Putamen (tissue), 1 donor: Measurements from ENCODE around the gene ATG9A.
"Not testable (repeated sequence)": the region's sequence is repeated elsewhere in the genome, so short reads cannot be mapped to it uniquely, and the experiment has no call there.

Experiments
- DNase-seq: peaks from one replicate; pipeline ENCODE4 v3.0.0-alpha.2; 2016; ENCODE audit warnings: low spot score

ATG9A gene, protein sequence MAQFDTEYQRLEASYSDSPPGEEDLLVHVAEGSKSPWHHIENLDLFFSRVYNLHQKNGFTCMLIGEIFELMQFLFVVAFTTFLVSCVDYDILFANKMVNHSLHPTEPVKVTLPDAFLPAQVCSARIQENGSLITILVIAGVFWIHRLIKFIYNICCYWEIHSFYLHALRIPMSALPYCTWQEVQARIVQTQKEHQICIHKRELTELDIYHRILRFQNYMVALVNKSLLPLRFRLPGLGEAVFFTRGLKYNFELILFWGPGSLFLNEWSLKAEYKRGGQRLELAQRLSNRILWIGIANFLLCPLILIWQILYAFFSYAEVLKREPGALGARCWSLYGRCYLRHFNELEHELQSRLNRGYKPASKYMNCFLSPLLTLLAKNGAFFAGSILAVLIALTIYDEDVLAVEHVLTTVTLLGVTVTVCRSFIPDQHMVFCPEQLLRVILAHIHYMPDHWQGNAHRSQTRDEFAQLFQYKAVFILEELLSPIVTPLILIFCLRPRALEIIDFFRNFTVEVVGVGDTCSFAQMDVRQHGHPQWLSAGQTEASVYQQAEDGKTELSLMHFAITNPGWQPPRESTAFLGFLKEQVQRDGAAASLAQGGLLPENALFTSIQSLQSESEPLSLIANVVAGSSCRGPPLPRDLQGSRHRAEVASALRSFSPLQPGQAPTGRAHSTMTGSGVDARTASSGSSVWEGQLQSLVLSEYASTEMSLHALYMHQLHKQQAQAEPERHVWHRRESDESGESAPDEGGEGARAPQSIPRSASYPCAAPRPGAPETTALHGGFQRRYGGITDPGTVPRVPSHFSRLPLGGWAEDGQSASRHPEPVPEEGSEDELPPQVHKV

DNA sequence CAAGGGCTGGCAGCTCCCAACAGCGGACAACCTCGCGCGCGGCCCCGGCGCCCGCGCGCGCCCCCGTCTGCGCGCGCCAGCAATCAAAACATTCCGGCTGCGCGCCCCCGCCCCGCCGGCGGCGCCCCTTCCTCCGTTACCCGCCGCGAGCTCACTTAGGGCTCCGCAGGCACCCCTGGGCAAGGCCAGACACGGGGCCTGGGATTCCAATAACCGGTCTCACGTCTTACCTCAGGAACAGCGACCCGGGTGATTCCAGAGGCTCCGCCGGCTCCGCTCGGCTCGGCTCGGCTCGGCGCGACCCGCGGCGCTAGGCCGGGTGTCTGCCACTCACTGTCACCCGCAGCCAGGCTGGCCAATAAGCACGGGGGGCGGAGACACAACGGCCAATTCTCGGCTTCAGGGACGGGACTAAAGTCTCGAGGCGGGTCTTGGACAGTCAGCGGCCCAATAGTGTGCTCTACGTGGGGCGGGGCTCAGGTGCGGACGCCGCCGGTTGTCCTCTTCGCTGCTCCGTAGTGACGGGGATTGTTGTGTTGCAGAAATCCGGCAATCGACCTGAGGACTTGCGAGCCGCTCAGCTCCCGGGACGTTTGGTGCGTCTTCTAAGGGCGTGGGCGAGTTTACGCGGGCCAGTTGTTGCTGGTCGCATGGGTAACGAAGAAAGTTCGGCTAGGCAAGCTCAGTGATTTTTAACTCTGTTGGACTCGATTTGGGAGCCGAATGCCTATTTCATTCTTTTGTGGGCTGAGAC lies at the start of gene ATG9A, which contains the start of gene ANKZF1:
ATG9A (minus strand) TSS at position 332 of the 754 bp plus-strand sequence. CDS start 1,612 bp downstream, outside the sequence.
ANKZF1 (plus strand) TSS at position 502 of the 754 bp plus-strand sequence. CDS start 452 bp downstream, outside the sequence.
- DNase-seq = peak; percentile 99

DNA sequence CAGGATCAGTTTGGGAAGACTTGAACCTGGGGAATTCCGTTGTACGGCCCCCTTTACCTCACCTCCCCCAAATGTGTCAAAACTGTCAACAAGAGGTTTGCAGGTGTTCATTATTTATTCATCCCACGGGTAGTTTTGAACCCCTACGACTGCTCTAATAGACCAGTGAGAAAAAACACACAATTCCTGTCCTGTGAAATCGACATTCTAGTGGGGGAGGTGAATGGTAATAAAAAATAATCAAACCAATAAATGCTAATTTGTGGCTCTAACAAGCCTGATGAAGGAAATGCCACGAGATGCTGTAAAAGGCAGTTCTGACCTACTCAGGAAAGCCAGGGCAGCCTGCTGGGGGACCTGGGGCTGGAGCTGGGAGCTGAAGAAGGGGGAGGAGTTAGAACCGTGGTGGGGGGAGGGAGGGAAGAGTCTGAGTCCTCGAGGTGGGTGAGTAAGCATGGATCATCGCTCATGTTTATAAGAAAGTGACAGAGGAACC lies 49.3 kb upstream of the ATG9A start:
- DNase-seq = no peak

DNA sequence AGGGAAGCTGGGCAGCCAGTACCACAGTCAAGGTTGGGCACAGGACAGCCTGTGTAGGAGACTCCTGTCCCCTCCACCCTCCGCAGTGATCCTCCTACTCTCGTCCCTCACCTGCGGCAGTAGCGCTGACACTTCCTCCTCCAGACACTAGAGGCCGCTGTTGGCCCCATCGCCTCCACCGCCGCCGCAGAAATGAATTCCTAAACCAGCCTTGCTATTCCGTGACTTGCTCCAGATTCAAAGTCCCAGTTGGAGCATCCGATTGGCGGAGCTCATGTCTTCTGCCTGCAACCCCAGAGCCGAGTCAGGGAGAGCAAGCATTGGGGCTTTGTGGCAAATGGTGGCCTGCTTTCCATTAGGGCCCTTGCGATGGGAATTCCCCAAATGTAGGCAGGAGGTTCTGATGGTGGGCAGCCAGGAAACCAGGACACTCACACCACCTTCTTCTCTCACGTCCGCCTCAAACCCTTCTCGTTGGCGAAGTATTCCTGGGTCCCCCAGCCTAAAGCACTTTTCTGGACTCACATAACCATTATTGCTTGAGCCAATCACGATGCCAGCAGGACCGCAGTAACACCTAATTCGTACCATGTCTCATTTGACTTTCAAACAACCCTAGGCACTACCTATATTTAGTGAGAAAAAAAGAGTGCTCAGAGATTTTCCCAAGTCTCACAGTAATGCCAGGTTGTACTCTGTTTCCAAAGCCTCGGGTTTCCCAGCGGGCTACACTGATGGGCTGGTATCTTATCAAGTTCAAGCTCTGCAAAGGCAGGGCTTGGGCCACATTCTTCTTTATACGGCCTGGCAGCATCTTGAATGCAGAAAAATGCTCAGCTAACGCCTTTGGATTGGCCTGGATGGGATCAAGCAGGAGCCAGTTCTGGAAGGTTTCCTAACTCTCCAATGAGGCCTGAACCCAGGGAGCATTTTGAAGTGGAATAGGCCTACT lies 48.5 kb upstream of the ATG9A start:
- peak; percentile 88 for DNase-seq

DNA sequence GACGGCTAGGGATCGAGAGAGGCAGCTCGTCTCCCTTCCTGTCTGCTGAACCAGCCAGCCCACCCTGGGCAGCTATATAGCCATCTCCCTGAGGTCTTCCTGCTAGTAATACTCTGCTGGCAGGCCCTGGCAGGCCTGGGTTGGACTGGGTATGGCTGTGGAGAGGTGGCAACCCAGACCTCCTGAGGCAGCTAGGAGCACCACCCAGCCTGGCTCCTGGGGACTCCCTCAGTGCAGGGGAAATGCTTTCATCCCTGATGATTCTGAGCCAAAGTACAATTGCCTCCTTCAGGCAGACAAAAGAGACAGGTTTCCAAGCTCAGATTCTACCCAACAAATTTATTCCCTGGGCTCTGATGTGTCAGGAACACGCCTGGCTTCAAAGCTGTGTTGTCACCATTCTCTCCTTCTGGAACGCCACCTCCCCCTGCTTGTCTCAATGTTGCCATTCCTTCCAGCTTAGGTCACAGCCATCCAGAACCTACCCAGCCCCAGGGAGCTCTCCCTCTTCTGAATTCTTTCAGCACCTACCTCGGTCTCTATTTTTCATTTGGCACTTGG lies 45.0 kb upstream of the ATG9A start:
- DNase-seq = no peak

DNA sequence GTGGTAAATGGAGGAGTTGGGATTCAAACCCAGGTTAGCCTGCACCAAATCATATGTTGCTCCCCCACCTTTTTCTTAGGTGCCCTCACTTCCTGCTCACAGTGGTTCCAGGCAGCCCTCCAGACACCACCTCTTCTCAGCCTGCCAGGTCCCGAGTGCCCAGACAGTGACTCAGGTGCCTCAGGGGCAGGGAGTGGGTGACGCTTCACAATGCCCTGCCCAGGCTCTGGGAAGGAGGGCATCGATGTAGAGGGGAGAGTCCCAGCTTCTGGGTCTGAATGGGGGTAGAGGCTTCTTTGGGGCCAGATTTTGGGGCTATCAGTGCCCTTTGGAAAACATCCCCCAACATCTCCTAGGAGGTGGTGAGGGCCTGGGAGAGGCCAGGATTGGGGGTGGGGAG lies 44.5 kb upstream of the ATG9A start:
- DNase-seq = no peak

DNA sequence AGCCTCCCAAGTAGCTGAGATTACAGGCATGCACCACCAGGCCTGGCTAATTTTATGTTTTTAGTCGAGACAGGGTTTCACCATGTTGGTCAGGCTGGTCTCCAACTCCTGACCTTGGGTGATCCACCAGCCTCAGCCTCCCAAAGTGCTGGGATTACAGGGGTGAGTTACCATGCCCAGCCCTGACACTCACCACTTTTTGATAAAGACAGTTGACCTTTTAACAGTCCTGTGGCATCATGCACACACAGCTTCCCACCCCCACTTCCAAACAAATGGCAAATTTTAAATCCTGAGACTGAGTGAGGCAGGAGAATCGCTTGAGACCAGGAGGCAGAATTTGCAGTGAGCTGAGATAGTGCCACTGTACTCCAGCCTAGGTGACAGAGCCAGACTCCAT lies 43.6 kb upstream of the ATG9A start:
- DNase-seq = no peak

DNA sequence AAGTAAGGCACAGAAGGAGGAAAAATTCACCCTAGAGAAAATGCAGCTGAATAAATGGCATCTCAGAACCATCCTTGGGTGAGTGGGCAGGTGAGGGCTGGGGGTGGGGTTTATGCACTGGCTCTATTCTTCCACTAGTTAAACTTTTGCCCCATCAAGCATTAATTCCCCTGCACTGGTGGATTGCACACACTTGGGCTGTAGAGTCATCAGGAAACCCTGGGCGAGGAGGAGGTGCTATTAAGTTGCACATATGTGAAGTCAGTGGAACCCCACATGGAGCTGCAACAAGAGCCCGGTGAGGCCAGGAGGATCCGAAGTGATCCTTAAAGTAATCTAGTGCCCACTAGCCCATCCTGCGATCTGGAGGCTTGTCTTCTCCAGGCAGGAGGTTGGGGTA lies 42.9 kb upstream of the ATG9A start:
- no peak for DNase-seq

DNA sequence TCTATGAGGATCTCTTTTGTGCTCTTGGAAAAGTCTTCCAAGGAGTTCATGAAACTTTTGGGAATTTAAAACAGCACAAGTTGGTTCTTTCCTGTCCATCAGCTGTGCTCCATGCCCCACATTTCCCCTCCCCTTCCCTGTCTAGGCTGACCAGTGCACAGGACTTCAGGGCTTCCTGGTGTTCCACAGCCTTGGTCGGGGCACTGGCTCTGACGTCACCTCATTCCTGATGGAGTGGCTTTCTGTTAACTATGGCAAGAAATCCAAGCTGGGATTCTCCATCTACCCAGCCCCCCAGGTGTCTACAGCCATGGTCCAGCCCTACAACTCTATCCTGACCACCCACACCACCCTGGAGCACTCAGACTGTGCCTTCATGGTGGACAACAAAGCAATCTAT lies 41.6 kb upstream of the ATG9A start:
- DNase-seq = no peak

DNA sequence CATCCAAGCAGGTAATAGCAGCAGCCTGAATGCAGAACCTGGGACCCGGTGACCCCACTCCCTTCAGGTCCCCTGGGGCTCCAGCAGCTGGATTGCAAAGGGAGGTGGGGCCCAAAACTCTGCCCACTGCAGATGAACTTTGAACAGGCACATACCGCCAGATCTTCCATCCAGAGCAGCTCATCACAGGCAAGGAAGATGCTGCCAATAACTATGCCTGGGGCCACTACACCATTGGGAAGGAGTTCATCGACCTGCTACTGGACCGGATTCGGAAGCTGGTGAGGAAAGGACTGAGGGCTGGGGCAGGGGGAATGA lies 40.6 kb upstream of the ATG9A start:
- DNase-seq = no peak

DNA sequence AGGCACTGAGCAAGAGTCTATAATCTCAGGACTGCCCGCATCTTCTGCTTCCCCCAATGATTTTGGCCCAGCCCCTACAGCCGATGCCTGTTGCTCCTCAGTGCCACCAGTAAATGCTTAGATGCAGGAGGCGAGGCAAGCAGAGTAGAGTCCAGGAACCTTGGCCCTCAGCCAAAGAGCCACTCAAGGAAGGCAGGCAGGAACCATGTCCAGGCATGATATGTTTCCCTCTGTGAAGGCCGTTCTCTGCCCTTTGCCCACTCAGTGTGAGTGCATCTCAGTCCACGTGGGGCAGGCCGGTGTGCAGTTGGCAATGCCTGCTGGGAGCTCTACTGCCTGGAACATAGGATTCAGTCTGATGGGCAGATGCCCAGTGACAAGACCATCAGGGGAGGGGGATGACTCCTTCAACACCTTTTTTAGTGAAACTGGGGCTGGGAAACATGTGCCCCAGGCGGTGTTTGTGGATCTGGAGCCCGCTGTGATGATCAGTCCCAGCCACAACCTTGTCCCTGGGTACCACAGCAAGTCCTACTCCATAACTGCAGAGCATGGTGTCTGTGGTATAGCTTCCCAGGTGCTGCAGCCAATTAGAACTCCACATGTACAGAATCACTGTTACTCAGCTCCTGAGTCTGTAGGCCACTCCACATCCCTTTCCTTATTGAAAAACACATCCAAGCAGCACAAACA lies 40.1 kb upstream of the ATG9A start:
- DNase-seq = no peak

DNA sequence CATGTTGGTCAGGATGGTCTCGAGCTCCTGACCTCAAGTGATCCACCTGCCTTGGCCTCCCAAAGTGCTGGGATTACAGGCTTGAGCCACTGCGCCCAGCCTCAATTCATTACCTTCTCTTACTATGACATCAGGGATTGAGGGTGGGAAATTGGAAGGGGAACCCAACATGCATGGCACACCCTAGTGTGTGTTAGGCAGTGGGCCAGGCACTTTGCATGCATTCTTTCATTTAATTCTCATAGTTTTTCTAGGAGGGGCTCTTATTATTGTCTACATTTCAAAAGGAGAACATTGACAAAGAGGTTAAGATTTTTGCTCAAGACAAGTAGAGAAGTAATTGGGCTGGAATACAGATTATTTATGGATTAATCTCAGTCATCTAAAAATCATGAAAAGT lies 38.9 kb upstream of the ATG9A start:
- DNase-seq = no peak

DNA sequence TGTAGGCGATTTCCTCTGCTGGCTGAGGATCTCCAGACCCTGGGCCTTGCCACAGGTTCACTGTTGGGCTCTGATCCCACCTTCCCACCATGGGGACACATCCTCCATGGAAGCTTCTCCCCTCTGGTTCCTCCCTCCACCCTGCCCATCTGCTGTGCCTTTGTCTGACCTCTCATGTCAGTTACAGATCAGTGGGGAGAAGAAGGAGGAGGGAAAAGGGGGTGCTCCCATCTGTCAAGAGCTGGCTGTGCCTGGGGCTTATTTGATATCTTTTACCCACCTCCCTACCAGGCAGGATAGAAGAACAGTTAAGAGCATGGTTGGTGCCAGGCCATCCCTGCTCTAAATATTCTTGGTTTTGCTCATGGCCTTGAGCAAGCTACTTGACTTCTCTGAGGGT lies 37.5 kb upstream of the ATG9A start:
- no peak for DNase-seq

DNA sequence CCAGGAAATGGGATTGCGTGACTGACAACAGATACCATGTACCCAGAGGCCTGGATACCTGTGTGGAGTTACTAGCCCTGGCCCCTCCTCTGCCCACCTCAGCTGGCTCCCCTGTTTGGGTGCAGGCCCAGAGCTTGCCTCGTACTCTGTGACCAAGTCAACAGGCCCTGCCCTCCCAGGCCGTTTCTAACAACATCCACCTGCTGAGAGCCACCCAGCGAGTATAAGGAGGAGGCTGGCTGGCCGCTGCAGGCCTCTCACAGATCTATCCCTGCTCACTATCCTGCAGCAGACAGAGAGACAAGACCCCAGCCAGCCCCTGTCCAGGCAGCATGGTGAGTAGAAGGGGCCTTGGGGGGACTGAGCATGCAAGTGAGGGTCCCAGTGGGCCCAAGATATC lies 36.8 kb upstream of the ATG9A start:
- no peak for DNase-seq

DNA sequence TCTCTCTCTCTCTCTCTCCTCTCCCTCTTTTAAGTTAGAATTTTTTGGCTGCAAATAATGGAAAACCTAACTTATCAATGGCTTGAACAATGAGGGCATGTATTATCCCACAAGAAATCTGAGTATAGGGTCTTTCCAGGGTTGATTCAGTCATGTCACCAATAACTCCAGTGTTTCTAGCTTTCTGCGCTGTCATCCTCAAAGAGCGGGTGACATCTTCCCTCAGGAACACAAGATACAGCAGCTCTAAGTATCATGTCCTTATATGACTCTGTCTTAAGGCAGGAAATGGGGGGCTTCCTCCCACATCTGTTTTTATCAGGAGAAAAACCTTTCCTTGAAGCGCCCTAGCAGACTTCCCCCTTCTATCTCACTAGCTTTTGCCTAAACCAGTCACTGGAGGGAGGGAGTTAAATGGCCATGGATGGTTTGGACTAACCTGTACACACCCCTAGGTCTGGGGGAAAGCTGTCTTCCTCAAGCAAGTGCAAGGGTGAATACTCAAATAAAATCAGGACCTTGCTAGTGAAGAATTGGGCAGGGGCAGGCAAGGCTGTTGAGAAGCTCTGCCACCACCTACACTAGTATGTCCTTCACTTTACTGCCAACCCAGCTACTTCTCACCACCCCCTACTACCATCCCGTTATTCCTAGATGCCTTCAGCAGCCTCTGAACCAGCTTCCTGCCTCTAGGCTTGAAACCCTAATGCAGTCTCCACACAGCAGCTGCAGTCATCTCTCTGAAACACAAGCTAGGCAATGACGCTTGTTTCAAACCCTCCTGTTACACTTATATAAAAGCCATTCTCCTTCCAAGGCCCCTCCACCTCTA lies 31.8 kb upstream of the ATG9A start:
- no peak for DNase-seq

DNA sequence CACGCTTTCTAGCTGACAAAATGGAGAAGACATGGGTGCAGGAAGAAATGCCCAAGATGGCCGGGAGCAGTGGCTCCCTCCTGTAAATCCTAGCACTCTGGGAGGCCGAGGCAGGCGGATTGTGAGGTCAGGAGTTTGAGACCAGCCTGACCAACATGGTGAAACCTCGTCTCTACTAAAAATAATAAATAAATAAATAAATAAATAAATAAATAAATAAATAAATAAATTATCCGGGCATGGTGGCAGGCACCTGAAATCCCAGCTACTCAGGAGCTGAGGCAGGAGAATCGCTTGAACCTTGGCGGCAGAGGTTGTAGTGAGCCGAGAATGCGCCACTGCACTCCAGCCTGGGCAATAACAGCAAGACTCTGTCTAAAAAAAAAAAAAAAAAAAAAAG lies 29.5 kb upstream of the ATG9A start:
- DNase-seq = not testable (repeated sequence)

DNA sequence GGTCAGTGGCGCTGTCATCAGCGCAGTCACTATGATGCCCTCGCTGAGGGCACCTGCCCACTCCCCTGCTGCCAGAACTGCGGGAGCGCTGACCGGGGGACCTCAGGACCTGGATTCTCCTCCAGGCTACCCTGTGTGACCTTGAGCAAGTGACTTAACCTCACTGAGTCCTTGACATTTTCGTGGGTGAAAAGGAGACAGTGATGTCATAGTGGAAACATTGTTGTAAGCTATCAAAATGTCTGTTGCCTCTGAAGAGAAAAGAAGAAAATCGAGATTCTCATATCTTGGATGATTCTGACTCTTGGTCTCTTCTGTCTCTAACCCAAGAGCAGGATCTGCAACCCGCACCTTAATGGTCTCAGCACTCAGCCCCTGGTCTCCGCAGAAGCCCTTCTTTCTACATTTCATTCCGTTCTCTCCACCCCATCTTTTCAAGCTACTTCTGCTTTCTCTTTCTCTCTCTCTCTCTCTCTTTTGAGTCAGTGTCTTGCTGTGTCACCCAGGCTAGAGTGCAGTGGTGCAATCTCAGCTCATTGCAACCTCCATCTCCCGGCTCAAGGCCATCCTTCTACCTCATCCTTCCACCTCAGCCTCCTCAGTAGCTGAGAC lies 25.3 kb upstream of the ATG9A start:
- no peak for DNase-seq

DNA sequence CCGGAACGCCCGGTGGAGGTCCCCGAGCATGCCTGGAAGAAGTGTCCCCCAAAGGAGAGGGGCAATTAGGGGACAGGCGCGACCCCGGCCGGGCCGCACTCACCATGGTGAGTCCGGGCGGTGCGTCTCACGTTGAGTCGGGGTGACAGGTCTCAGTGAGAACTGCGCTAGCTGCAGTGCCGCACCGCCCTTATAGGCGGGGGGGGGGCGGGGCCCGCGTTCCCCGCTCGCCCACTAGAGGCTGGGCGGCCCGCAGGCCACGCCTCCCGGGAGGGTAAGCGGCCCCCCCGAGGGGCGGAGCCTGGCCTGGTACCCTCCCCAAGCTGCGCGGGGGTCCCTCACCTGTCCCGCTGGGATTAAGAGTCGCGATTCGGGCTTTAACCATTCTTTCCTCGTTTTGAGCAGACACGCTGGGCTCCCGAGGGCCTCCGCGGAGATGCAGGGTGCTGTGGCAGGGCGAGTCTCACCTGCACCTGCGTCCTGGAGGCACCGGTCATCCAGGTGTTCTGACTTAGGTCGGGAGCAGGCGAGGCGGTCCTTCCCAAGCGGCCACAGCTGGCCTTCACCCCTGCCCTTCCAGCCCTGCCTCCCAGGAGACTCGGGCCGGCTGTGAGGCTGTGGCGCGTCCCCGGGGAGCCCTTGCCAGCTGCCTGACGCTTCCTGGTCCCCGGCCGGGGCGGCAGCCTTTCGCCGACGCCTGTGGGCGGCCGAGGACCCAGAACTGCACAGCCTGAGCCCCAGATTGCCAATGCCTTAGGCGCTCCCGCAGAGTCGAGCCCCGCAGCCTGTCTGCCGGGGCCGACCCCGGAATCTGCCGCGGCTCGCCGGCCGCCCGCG lies 24.5 kb upstream of the ATG9A start, which contains the start of gene TUBA4A:
TUBA4A (minus strand) TSS at position 166 of the 837 bp plus-strand sequence; CDS start at position 106, 60 bp downstream.
- peak; percentile 83 for DNase-seq
